Naive thymus-derived CD8-positive, alpha-beta T cell (primary cell): ENCODE results near the gene GPS1. TPM values are rescaled to one million over a fixed set of nuclear protein-coding genes. Genes with fewer than 3 reads are reported as not detected.
A peak's percentile ranks its signal among the peaks of the same experiment; 100 is the strongest.

Experiments
- ATAC-seq, 2 donors: fragments of 150-1000 bp; cut with Tn5 transposase in 1 of 2; sonication (Bioruptor Pico), chemical (Tn5 transposase) in 1 of 2; 1 replicate in 1 of 2; 2 replicates in 1 of 2; pipeline ENCODE4 v1.10.0; 2021; ENCODE audit warnings: mild to moderate bottlenecking in 2 of 2, moderate library complexity in 2 of 2
- POLR2A ChIA-PET: fragments of 350-600 bp; sonication (Branson Sonifier 250); formaldehyde crosslinking; loops from one replicate; lab custom pipeline; 2021; ENCODE audit warnings: antibody characterized with exemption; lab: Charles Lee
- DNase-seq, 10 donors: peaks; one replicate each; pipeline versions ENCODE4 v3.0.0 to v3.0.0-alpha.2; 2020 to 2022
- H3K27ac Mint-ChIP-seq, 10 donors: one replicate each; pipeline ENCODE4 v1.8.0; 2020 to 2022; ENCODE audit warnings: mild to moderate bottlenecking in 10 of 10, mixed read lengths in 10 of 10, moderate library complexity in 4 of 10, inconsistent platforms in 1 of 10
- H3K27me3 Mint-ChIP-seq, 5 donors: one replicate each; pipeline ENCODE4 v1.8.0; 2021 to 2022; ENCODE audit warnings: mixed read lengths in 5 of 5
- H3K36me3 Mint-ChIP-seq, 3 donors: one replicate each; pipeline ENCODE4 v1.8.0; 2020 to 2022; ENCODE audit warnings: mixed read lengths in 3 of 3, mild to moderate bottlenecking in 2 of 3, inconsistent platforms in 1 of 3
- H3K4me1 Mint-ChIP-seq, 4 donors: one replicate each; pipeline ENCODE4 v1.8.0; 2021 to 2022; ENCODE audit warnings: mixed read lengths in 4 of 4
- H3K4me3 Mint-ChIP-seq, 10 donors: one replicate each; pipeline ENCODE4 v1.8.0; 2020 to 2022; ENCODE audit warnings: mild to moderate bottlenecking in 10 of 10, mixed read lengths in 10 of 10, moderate library complexity in 6 of 10, inconsistent platforms in 1 of 10
- H3K9me3 Mint-ChIP-seq, 9 donors: one replicate each; pipeline ENCODE4 v1.8.0; 2020 to 2022; ENCODE audit warnings: mixed read lengths in 9 of 9, mild to moderate bottlenecking in 3 of 9, inconsistent platforms in 1 of 9, moderate library complexity in 1 of 9
- polyA plus RNA-seq, 3 donors: library from polyadenylated mRNA; unstranded; fragments of 300-500 nt; fragmentation: Illumina TruSeq; gene quantifications; one replicate each; pipeline ENCODE4 v1.2.3, GENCODE V29; 2021
- total RNA-seq, 8 experiments: library from RNA in 2 of 8; stranded (reverse) in 2 of 8; gene quantifications; one replicate each; pipeline ENCODE4 v1.2.3 and lab custom pipeline; 2021 to 2026

Gene GPS1
- total and polyA plus RNA-seq, 5 experiments from 2014 or later = 88.2 to 140 (median 122) TPM

DNA sequence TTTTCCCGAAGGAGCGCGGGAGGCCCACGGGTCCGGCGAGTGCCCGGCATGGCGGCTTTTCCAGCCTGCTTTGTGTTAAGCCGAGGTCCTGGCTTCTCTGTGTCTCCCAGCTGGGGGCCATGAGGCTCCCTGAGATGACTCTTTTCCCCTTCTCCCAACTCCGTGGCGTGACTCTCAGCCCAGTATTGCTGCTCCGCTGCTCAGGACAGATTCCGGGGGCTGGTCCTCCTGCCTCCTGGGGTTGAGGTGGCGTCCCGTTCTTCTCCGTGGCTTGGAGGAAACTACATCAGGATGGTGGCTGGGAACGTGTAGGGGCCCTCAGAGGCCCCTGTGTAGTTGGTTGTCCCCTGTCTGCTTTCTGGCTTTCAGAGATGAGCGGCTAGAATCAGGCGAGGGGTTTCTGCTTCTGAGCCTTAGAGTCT is 951 bp downstream of the GPS1 start:
- peaks cover 0 to 11% (median 0%) of the 10 kb centered on the region in 3 donors for H3K36me3 Mint-ChIP-seq
- ATAC-seq (no peak), DNase-seq (no peak)
- H3K27ac Mint-ChIP-seq = peak overlapping the region in 9 of 10 donors; percentile 18 to 87 (median 72)
- POLR2A ChIA-PET = interaction anchor here (0.8 to 5.0 kb wide), 4 partner anchors 13 to 54 kb away, joined by 3 to 38 read pairs (median 14); partner anchors contain the start of genes DCXR and DUS1L
- no peaks in the 10 kb centered on the region for H3K9me3 Mint-ChIP-seq
- H3K4me3 Mint-ChIP-seq = peak overlapping the region; percentile 70 to 86 (median 79)
- H3K4me1 Mint-ChIP-seq = peaks cover 0 to 32% (median 14%) of the 10 kb centered on the region in 4 donors
- H3K27me3 Mint-ChIP-seq = no peaks in the 10 kb centered on the region

DNA sequence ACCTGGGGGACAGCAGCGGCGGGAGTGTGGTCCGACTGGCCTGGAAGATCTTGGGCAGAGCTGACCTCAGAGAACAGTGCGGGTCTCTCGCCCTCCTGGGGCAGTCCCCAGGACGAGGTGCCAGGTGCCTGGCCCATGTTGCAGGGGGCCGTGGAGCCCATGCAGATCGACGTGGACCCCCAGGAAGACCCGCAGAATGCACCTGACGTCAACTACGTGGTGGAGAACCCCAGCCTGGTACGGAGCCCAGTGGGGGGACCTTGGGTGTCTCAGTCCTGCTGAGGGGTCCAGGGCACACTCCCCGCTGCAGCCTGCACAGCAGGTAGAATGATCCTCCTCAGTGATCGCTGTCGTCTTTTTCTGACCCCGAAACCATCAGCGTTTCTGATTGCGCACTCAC is 1.4 kb downstream of the GPS1 start:
- H3K4me3 Mint-ChIP-seq = peak overlapping the region; percentile 70 to 86 (median 79)
- peaks cover 0 to 15% (median 0%) of the 10 kb centered on the region in 3 donors for H3K36me3 Mint-ChIP-seq
- POLR2A ChIA-PET = interaction anchor here (2.0 to 5.0 kb wide), 2 partner anchors 12 to 18 kb away, joined by 4 to 38 read pairs; partner anchors contain the start of gene DUS1L
- peaks cover 4 to 32% (median 14%) of the 10 kb centered on the region in 4 donors for H3K4me1 Mint-ChIP-seq
- H3K9me3 Mint-ChIP-seq = no peaks in the 10 kb centered on the region
- DNase-seq (no peak), ATAC-seq (no peak)
- peak overlapping the region in 9 of 10 donors; percentile 24 to 80 (median 48) for H3K27ac Mint-ChIP-seq
- H3K27me3 Mint-ChIP-seq = no peaks in the 10 kb centered on the region

DNA sequence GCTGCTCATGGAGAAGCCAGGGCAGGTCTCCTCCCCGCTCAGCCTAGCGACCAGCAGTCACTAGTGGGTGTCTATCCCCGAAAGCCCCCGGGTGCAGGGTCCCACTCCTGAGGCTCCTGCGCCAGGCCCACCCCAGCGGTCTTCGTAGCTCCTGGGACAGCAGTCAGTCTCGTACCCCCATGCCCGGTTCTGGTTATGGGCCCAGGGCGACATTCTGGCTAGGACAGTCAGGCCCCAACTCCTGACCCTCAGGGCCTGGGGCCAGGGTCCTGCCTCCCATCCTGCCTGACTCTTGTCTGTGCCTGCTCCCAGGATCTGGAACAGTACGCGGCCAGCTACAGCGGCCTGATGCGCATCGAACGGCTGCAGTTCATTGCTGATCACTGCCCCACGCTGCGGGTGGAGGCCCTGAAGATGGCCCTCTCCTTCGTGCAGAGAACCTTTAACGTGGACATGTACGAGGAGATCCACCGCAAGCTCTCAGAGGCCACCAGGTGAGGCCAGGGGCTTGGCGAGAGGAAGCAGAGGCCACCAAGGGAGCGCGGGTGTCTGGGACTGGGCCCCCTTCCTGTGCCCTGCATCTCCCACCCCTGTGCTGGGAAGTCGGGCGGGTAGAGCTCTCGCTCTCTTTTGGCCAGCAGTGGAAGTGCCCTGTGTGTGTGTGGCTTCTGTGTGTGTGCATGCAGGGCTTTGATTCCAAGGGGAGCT is 2.0 kb downstream of the GPS1 start:
- POLR2A ChIA-PET = interaction anchor here (5.0 kb wide), 1 partner anchor 12 kb away, joined by 38 read pairs; the partner anchor contains the start of gene DUS1L
- DNase-seq = peak in 1 of 10 donors; percentile 57
- Mint-ChIP-seq H3K4me1 (peaks cover 4 to 32% (median 14%) of the 10 kb centered on the region in 4 donors), H3K9me3 (no peaks in the 10 kb centered on the region), H3K4me3 (peak overlapping the region; percentile 15 to 86 (median 79)), H3K27me3 (no peaks in the 10 kb centered on the region), H3K36me3 (peaks cover 0 to 18% (median 0%) of the 10 kb centered on the region in 3 donors), H3K27ac (peak overlapping the region in 8 of 10 donors; percentile 24 to 80 (median 44))
- ATAC-seq = no peak

DNA sequence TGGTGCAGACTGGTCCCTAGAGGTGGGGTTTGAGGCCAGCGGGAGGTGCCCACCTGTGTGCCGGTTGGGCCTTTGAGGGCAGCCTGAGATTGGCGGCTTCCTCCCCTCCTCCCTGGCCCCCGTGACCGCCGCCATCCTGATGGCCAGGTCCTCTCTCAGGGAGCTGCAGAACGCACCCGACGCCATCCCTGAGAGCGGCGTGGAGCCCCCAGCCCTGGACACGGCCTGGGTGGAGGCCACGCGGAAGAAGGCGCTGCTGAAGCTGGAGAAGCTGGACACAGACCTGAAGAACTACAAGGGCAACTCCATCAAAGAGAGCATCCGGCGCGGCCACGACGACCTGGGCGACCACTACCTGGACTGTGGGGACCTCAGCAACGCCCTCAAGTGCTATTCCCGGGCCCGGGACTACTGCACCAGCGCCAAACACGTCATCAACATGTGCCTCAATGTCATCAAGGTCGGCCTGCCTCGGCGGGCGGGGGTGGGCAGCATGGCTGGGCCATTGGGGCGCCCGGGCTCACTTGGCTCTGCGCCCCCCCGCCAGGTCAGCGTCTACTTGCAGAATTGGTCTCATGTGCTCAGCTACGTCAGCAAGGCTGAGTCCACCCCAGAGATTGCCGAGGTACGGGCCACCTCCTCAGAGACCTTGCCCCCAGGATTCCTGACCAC is 2.8 kb downstream of the GPS1 start:
- peaks cover 4 to 30% (median 14%) of the 10 kb centered on the region in 4 donors for H3K4me1 Mint-ChIP-seq
- H3K36me3 Mint-ChIP-seq = peaks cover 0 to 19% (median 0%) of the 10 kb centered on the region in 3 donors
- peak overlapping the region in 2 of 10 donors; percentile 55 to 75 for H3K4me3 Mint-ChIP-seq

DNA sequence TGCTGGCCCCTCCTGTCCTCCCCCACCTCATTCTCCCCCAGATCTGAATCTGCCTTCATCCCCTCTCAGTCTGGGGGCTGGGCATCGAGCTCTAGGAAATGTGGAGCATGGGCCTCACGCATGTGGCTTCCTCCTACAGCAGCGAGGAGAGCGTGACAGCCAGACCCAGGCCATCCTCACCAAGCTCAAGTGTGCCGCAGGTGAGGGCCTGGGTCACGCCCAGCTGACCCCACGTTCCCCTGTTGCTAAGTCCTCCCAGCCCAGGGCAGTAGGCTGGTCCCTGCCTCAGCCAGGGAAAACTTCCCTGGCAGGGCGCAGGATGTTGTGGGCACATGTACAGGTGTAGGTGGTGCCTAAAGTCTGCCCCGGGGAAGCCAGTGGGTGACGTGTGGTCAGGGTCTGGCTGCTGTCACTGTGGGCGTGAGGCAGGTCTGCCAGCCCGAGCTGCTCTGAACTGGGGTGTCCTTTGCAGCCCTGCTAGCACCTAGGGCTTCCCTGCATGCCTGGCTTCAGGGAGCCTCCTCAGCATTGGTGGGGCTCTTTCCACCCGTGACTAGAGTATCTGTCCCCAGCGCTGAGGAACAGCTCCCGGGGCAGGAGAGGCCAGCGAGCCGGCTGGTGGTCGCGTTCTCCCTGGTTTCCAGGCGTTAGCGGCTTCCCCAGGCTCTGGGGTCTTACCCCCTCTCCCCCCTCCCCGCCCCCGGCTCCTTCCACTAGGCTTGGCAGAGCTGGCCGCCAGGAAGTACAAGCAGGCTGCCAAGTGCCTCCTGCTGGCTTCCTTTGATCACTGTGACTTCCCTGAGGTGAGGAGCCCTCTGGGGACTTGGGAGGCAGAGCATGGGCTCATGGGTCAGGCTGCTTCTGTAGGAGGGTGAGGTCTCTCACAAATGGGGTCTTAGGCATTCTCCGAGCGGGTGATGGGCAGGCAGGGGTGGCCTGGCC is 3.6 kb downstream of the GPS1 start:
- DNase-seq (no peak), ATAC-seq (no peak)
- POLR2A ChIA-PET = interaction anchor here (3.7 kb wide), 1 partner anchor 10 kb away, joined by 15 read pairs; the partner anchor contains the start of gene DUS1L
- Mint-ChIP-seq H3K4me3 (peak overlapping the region in 4 of 10 donors; percentile 18 to 75 (median 40)), H3K9me3 (no peaks in the 10 kb centered on the region), H3K27ac (peak overlapping the region in 1 of 10 donors; percentile 55), H3K36me3 (peaks cover 0 to 22% (median 1%) of the 10 kb centered on the region in 3 donors), H3K4me1 (peaks cover 4 to 26% (median 11%) of the 10 kb centered on the region in 4 donors), H3K27me3 (no peaks in the 10 kb centered on the region)

More for the DNA sequence above, 2.8 kb downstream of the GPS1 start:
- Mint-ChIP-seq H3K27ac (no peak overlapping the region), H3K9me3 (no peaks in the 10 kb centered on the region), H3K27me3 (no peaks in the 10 kb centered on the region)
- ATAC-seq = no peak
- peak in 1 of 10 donors; percentile 58 for DNase-seq
- POLR2A ChIA-PET = interaction anchor here (3.7 kb wide), 1 partner anchor 11 kb away, joined by 15 read pairs; the partner anchor contains the start of gene DUS1L

DNA sequence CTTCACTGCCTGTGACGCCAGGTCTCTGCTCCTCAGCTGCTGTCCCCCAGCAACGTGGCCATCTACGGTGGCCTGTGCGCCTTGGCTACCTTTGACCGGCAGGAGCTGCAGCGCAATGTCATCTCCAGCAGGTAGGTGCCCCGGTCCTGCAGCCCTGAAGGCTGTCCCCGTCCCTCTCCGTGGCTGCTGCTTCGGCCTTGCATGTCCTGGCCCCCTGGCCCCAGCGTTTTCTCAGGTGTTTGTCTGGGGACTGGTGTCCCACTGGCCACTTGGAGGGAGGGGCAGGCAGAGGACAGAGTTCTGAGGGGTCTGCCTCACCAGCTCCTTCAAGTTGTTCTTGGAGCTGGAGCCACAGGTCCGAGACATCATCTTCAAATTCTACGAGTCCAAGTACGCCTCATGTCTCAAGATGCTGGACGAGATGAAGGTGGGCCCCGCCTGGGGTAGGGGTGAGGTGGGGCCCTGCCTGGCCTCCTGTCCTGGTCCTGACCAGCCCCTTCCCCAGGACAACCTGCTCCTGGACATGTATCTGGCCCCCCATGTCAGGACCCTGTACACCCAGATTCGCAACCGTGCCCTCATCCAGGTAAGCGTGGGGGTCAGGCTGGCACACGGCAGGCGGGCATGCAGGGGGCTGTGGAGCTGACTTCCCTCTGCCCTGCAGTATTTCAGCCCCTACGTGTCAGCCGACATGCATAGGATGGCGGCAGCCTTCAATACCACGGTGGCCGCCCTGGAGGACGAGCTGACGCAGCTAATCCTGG is 4.4 kb downstream of the GPS1 start:
- POLR2A ChIA-PET = interaction anchor here (0.6 to 3.7 kb wide), 3 partner anchors 9 to 228 kb away, joined by 3 to 15 read pairs (median 3); partner anchors contain the start of gene DUS1L

DNA sequence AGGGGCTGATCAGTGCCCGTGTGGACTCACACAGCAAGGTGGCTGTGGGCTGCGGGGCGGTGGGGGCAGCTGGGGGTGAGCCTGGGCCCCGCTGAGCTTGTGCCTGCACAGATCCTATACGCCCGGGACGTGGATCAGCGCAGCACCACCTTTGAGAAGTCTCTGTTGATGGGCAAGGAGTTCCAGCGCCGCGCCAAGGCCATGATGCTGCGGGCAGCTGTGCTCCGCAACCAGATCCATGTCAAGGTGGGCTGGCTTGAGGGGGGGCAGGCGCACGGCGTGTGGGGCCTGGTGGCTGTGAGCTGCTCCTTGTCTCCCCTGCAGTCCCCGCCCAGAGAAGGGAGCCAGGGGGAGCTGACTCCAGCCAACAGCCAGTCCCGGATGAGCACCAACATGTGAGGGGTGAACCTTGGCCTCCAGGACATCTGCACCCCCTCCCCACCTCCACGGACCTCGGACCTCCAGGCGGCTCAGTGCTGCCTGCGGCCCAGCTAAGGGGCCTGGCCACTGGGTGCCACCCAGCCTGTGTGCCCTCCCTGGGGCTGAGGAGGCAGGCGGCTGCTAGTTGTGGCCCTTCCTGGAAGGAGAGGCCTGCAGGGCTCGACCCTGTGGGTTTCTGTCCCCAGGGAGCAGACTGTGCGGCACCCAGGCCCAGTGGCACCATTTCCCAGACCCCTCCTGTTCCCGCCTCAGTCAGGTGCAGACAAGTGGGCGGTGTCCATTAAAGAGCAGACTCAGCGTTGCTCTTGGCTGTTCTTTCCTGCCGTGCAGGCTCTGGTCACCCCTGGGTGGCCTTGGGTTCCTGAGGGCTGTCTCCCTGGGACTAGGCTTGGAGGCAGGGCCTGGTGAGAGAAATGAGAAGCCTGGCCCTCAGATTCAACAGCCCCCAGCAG is 5.3 kb downstream of the GPS1 start:
- DNase-seq (peak in 1 of 10 donors; percentile 62), ATAC-seq (no peak)
- peaks cover 0 to 25% (median 1%) of the 10 kb centered on the region in 3 donors for H3K36me3 Mint-ChIP-seq
- no peaks in the 10 kb centered on the region for H3K27me3 Mint-ChIP-seq
- H3K9me3 Mint-ChIP-seq = no peaks in the 10 kb centered on the region
- H3K4me1 Mint-ChIP-seq = peaks cover 0 to 20% (median 6%) of the 10 kb centered on the region in 4 donors
- POLR2A ChIA-PET = interaction anchor here (0.7 to 3.7 kb wide), 3 partner anchors 8 to 57 kb away, joined by 3 to 15 read pairs (median 3); partner anchors contain the start of genes DCXR and DUS1L
- H3K4me3 Mint-ChIP-seq = peak overlapping the region in 1 of 10 donors; percentile 6
- H3K27ac Mint-ChIP-seq = no peak overlapping the region

More for the DNA sequence above, 4.4 kb downstream of the GPS1 start:
- DNase-seq (peak in 1 of 10 donors; percentile 45), ATAC-seq (no peak)
- Mint-ChIP-seq H3K36me3 (peaks cover 0 to 23% (median 1%) of the 10 kb centered on the region in 3 donors), H3K9me3 (no peaks in the 10 kb centered on the region), H3K4me3 (peak overlapping the region in 1 of 10 donors; percentile 6), H3K27me3 (no peaks in the 10 kb centered on the region), H3K4me1 (peaks cover 0 to 20% (median 6%) of the 10 kb centered on the region in 4 donors), H3K27ac (peak overlapping the region in 1 of 10 donors; percentile 34)

DNA sequence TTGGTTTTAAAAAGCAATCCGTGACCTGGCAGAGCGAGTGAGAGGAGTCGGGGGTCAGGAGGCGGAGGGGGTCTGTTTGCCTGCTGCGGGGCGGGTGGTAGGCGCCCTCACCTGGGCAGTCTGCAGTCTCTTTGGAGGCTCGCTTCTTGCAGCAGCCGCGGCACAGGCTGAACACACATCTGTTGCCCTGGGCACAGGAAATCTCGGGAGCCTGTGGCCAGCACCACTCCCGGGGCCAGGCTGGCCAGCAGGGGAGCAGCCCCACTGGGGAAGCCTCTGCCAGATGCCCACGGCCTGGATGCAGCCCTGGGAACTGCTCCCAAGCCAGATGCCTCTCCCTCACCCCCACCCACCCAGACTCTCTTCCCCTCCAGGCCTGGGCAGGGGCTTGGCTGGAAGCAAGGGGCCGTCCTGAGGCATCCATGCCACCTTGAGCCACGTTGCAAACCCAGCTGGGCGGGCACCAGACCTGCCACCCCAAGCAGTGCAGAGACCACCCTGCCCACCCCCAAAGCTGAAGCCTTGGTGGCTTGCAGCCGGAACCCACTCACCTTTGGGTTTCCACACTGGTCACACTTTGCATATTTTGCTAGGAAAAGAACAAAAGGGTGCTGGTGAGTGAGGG is 6.6 kb downstream of the GPS1 start:
- POLR2A ChIA-PET = no interaction called here
- no peaks in the 10 kb centered on the region for H3K27me3 Mint-ChIP-seq

DNA sequence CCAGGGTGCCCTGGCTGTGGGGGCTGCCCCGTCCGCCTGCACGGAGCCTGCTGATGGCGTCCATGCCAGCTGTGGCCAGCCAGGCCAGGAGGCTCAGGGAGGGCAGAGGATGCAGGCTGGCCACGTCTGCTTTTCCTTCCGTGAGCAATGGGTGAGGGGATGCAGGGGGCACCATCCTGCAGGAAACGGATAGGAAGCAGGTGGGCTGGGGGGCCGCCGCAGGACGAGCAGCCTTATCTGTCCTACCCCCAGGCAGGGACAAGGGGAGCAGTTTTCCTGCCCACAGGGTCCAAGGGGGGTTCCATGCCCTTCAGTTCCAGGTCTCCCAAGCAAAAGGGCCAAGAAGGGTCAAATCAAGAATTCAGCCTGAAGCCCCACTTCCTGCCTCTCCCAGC is 7.2 kb downstream of the GPS1 start:
- DNase-seq (no peak), ATAC-seq (no peak)
- Mint-ChIP-seq H3K4me3 (no peak overlapping the region), H3K9me3 (no peaks in the 10 kb centered on the region), H3K27ac (peak overlapping the region in 2 of 10 donors; percentile 46 to 57), H3K36me3 (peaks cover 0 to 25% (median 1%) of the 10 kb centered on the region in 3 donors), H3K27me3 (no peaks in the 10 kb centered on the region), H3K4me1 (peaks cover 0 to 14% (median 4%) of the 10 kb centered on the region in 4 donors)
- POLR2A ChIA-PET = no interaction called here

More for the DNA sequence above, 6.6 kb downstream of the GPS1 start:
- H3K4me1 Mint-ChIP-seq = peaks cover 0 to 14% (median 2%) of the 10 kb centered on the region in 4 donors
- H3K4me3 Mint-ChIP-seq = no peak overlapping the region
- DNase-seq (peak in 1 of 10 donors; percentile 54), ATAC-seq (no peak)
- no peaks in the 10 kb centered on the region for H3K9me3 Mint-ChIP-seq
- H3K36me3 Mint-ChIP-seq = peaks cover 0 to 25% (median 1%) of the 10 kb centered on the region in 3 donors
- H3K27ac Mint-ChIP-seq = peak overlapping the region in 4 of 10 donors; percentile 41 to 75 (median 52)
